Spleen (tissue), 11 donors: ENCODE measurements around the gene FUCA1. TPM values are rescaled to one million over a fixed set of nuclear protein-coding genes. Genes with fewer than 3 reads are reported as not detected.

ENCODE experiments used
- DNase-seq: peaks from one replicate; pipeline ENCODE4 v3.0.0-alpha.2; 2020
- H3K27ac ChIP-seq, 8 donors: fragments of 200-600 bp; sonication (generic) in 7 of 8; 1 replicate in 4 of 8; 2 replicates in 4 of 8; pipeline versions ENCODE4 v1.5.0 to v1.8.0; 2016 to 2021; ENCODE audit warnings: inconsistent platforms in 4 of 8, mild to moderate bottlenecking in 4 of 8, moderate library complexity in 1 of 8
- H3K27me3 ChIP-seq, 7 donors: fragments of 200-600 bp; sonication (generic) in 6 of 7; replicated peaks in 1 of 7; 1 replicate in 4 of 7; 2 replicates in 3 of 7; pipeline versions ENCODE4 v1.5.0 to v1.8.0; 2016 to 2021; ENCODE audit warnings: inconsistent platforms in 3 of 7, mild to moderate bottlenecking in 1 of 7
- H3K36me3 ChIP-seq, 6 donors: fragments of 200-600 bp; sonication (generic) in 5 of 6; 1 replicate in 4 of 6; 2 replicates in 2 of 6; pipeline versions ENCODE4 v1.5.0 to v1.8.0; 2016 to 2021; ENCODE audit warnings: inconsistent platforms in 2 of 6
- H3K4me1 ChIP-seq, 6 donors: fragments of 200-600 bp; sonication (generic) in 5 of 6; 1 replicate in 3 of 6; 2 replicates in 3 of 6; pipeline versions ENCODE4 v1.5.0 to v1.8.0; 2016 to 2021; ENCODE audit warnings: inconsistent platforms in 3 of 6
- H3K4me3 ChIP-seq, 8 donors: fragments of 200-600 bp; sonication (generic) in 7 of 8; 1 replicate in 4 of 8; 2 replicates in 4 of 8; pipeline versions ENCODE4 v1.5.0 to v1.8.0; 2016 to 2021; ENCODE audit warnings: inconsistent platforms in 4 of 8, mild to moderate bottlenecking in 4 of 8, moderate library complexity in 2 of 8
- H3K9me3 ChIP-seq, 8 donors: fragments of 200-600 bp; sonication (generic) in 7 of 8; 1 replicate in 4 of 8; 2 replicates in 4 of 8; pipeline versions ENCODE4 v1.5.0 to v1.8.0; 2016 to 2021; ENCODE audit warnings: inconsistent platforms in 4 of 8
- CTCF ChIP-seq, 11 experiments: fragments of 200-600 bp in 7 of 11; fragments of 450-650 bp in 4 of 11; sonication (generic) in 4 of 11; IDR thresholded peaks in 8 of 11; conservative IDR thresholded peaks in 3 of 11; 1 replicate in 7 of 11; 2 replicates in 4 of 11; pipeline versions ENCODE4 v1.4.0 to v1.8.0; 2016 to 2021; ENCODE audit warnings: antibody characterized with exemption in 11 of 11, inconsistent platforms in 4 of 11, mild to moderate bottlenecking in 1 of 11
- POLR2A ChIP-seq, 3 donors: fragments of 450-650 bp; IDR thresholded peaks; one replicate each; pipeline ENCODE4 v1.5.1; 2017; ENCODE audit warnings: antibody characterized with exemption in 3 of 3, mild to moderate bottlenecking in 1 of 3
- POLR2AphosphoS5 ChIP-seq, 3 donors: sonication (generic); formaldehyde crosslinking; IDR thresholded peaks; one replicate each; pipeline ENCODE4 v1.5.1; 2017; ENCODE audit warnings: antibody characterized with exemption in 3 of 3
- WGBS, 5 donors: extraction: QIAGEN DNeasy Blood & Tissue Kit in 3 of 5; methylation state at CpG; one replicate each; pipeline versions ENCODE4 v1.1.5 to v1.1.7; 2013 to 2018; 5-methylcytosine and 5-hydroxymethylcytosine counted together
- intact Hi-C: fragments of 100-400 bp; cut with DNase I; formaldehyde crosslinking; loops from one replicate; pipeline ENCODE4 v1.15.0; 2023; ENCODE audit warnings: low total_unique reads
- polyA plus RNA-seq, 3 donors: library from polyadenylated mRNA; stranded (reverse); fragments of 200-250 nt; gene quantifications; one replicate each; pipeline ENCODE4 v1.2.1, GENCODE V29; 2013
- total RNA-seq, 7 donors: library from RNA; depleted of rRNA in 3 of 7; stranded (reverse); fragments of >200 nt in 3 of 7; fragmentation: NEBNext Ultra II Directional in 4 of 7; extraction: Animal tissue kit (Norgen Biotek cat#: 25700) in 4 of 7; gene quantifications; one replicate each; pipeline versions ENCODE4 v1.1.0 to v1.2.1, GENCODE V29; 2016 to 2021
- donor health status: healthy with polysubstance abuse.
- donor health status: DM: no; HTN: no; CAD: no; lungs with moderate emphysema.
- donor health status: DM: no; HTN: no; CAD: no.
- donor health status: Bipolar disorder and iron deficiency.
- donor health status: healthy.
- donor health status: DM: no; HTN: no; CAD: no.
- donor health status: DM: yes; HTN: yes; CAD: no.

Gene FUCA1
- total and polyA plus RNA-seq, 10 donors = 36.3 to 106 (median 66.2) TPM

GRCh38 chr1:23875382-23875781 lies 7.3 kb upstream of the FUCA1 start:
- 82 to 92% (median 87%) methylated on average over 3 of the region's 3 CpGs for WGBS, 5 donors
- peaks cover 0 to 70% (median 9%) of the 10 kb centered on the region in 6 donors for H3K36me3 ChIP-seq
- DNase-seq = no peak
- intact Hi-C loops = no loop called here
- TF ChIP-seq POLR2A (IDR thresholded peaks at IDR 0.05) (no peak), POLR2AphosphoS5 (IDR thresholded peaks at IDR 0.05) (no peak), CTCF (IDR thresholded peaks at IDR 0.05 in 8 of 11, conservative IDR thresholded peaks at IDR 0.05 in 3 of 11) (no peak)
- H3K27me3 ChIP-seq = no peaks in the 10 kb centered on the region
- H3K4me1 ChIP-seq = peaks cover 0 to 2% (median 0%) of the 10 kb centered on the region in 6 donors
- H3K9me3 ChIP-seq = peaks cover 8 to 30% (median 25%) of the 10 kb centered on the region in 8 donors
- no peak overlapping the region for H3K27ac ChIP-seq
- H3K4me3 ChIP-seq = no peak overlapping the region

GRCh38 chr1:23872421-23872820 lies 4.3 kb upstream of the FUCA1 start:
- Histone ChIP-seq H3K9me3 (peaks cover 0 to 4% (median 0%) of the 10 kb centered on the region in 8 donors), H3K27ac (no peak overlapping the region), H3K27me3 (no peaks in the 10 kb centered on the region), H3K4me3 (no peak overlapping the region), H3K36me3 (peaks cover 0 to 46% (median 3%) of the 10 kb centered on the region in 6 donors), H3K4me1 (peaks cover 5 to 29% (median 16%) of the 10 kb centered on the region in 6 donors)
- intact Hi-C loops = no loop called here
- DNase-seq = no peak
- 91 to 96% (median 94%) methylated on average over 3 of the region's 3 CpGs for WGBS, 5 donors
- TF ChIP-seq POLR2A (IDR thresholded peaks at IDR 0.05) = no peak

GRCh38 chr1:23869051-23869450 lies 961 bp upstream of the FUCA1 start:
- WGBS, 5 donors = 36 to 61% (median 47%) methylated on average over 10 of the region's 10 CpGs
- peak overlapping the region; percentile 58 to 98 (median 83) for H3K4me3 ChIP-seq
- intact Hi-C loops = no loop called here

GRCh38 chr1:23868557-23869016 lies 497 bp upstream of the FUCA1 start:
- intact Hi-C loops = no loop called here
- Histone ChIP-seq H3K4me1 (peaks cover 18 to 60% (median 38%) of the 10 kb centered on the region in 6 donors), H3K4me3 (peak overlapping the region; percentile 58 to 98 (median 83)), H3K36me3 (peaks cover 0 to 33% (median 11%) of the 10 kb centered on the region in 6 donors), H3K27ac (peak overlapping the region; percentile 46 to 92 (median 82)), H3K27me3 (no peaks in the 10 kb centered on the region), H3K9me3 (no peaks in the 10 kb centered on the region)
- TF ChIP-seq CTCF (IDR thresholded peaks at IDR 0.05 in 8 of 11, conservative IDR thresholded peaks at IDR 0.05 in 3 of 11) = peak in 7 of 11 experiments; percentile 15 to 79 (median 48)
- no peak for TF ChIP-seq POLR2A (IDR thresholded peaks at IDR 0.05)
- no peak for TF ChIP-seq POLR2AphosphoS5 (IDR thresholded peaks at IDR 0.05)
- WGBS, 5 donors = 13 to 33% (median 19%) methylated on average over 20 of the region's 20 CpGs
- no peak for DNase-seq

More at GRCh38 chr1:23869051-23869450, 961 bp upstream of the FUCA1 start:
- Histone ChIP-seq H3K27me3 (no peaks in the 10 kb centered on the region), H3K36me3 (peaks cover 0 to 33% (median 9%) of the 10 kb centered on the region in 6 donors), H3K4me1 (peaks cover 18 to 60% (median 38%) of the 10 kb centered on the region in 6 donors), H3K27ac (peak overlapping the region; percentile 46 to 92 (median 82)), H3K9me3 (no peaks in the 10 kb centered on the region)
- DNase-seq = no peak
- TF ChIP-seq POLR2AphosphoS5 (IDR thresholded peaks at IDR 0.05) = no peak
- no peak for TF ChIP-seq POLR2A (IDR thresholded peaks at IDR 0.05)
- no peak for TF ChIP-seq CTCF (IDR thresholded peaks at IDR 0.05 in 8 of 11, conservative IDR thresholded peaks at IDR 0.05 in 3 of 11)
